H1 (cell line): ENCODE measurements around the gene SLC39A9. TPM values are rescaled to one million over a fixed set of nuclear protein-coding genes. Genes with fewer than 3 reads are reported as not detected.
A peak's percentile ranks its signal among the peaks of the same experiment; 100 is the strongest.

ENCODE experiments used
- ASH2L ChIP-seq: fragments of 200-600, 300-600 bp; sonication (generic); IDR thresholded peaks from one replicate; pipeline ENCODE4 v1.7.1; 2017; ENCODE audit warnings: low read length
- BACH1 ChIP-seq: IDR thresholded peaks from 2 replicates; pipeline ENCODE4 v1.6.1; 2012; ENCODE audit warnings: low read length, improper control_type of control experiment
- KDM5A ChIP-seq: fragments of 200-600 bp; IDR thresholded peaks from 2 replicates; pipeline ENCODE4 v1.7.1; 2012; ENCODE audit warnings: mild to moderate bottlenecking, low read length, inconsistent platforms, mixed read lengths
- polyA plus RNA-seq, 7 experiments: library from polyadenylated mRNA; depleted of rRNA in 3 of 7; stranded (reverse) in 5 of 7; unstranded in 2 of 7; fragments of >200 nt in 5 of 7; fragments of 200-250 nt in 2 of 7; gene quantifications; 1 replicate in 5 of 7; 2 replicates in 1 of 7; 4 replicates in 1 of 7; pipeline versions ENCODE4 v1.2.1 to v1.2.3, GENCODE V29; 2011 to 2013; ENCODE audit warnings: missing spikeins in 2 of 7, mixed read lengths in 2 of 7
- total RNA-seq: library from RNA; stranded (reverse); fragmentation: NEBNext Ultra II Directional; extraction: Animal tissue kit (Norgen Biotek cat#: 25700); gene quantifications from 2 replicates; pipeline ENCODE4 v1.2.1, GENCODE V29; 2021

SLC39A9 gene
- total and polyA plus RNA-seq, 2 of the 8 experiments (the other 6 are each of a cell fraction or from before 2014, with no cell fraction given), result 31.0 to 44.2 TPM

- TF ChIP-seq KDM5A (no peak), BACH1 (no peak), ASH2L (peak; percentile 37)
These were observed 86.2 kb downstream of the SLC39A9 start, which contains the start of gene PLEKHD1 (continued) for GRCh38 chr14:69484444-69485314.
